ENCODE measurements around the gene TSSK2. TPM values are rescaled to one million over a fixed set of nuclear protein-coding genes. Genes with fewer than 3 reads are reported as not detected.
"Not testable (repeated sequence)": the region's sequence is repeated elsewhere in the genome, so short reads cannot be mapped to it uniquely, and the experiment has no call there.

The TSSK2 gene
- not detected for total RNA-seq

- no peak for DNase-seq (ENCODE audit: low read depth in 2 of 3, low spot score in 2 of 3)
Observed at GRCh38 chr22:19130959-19131684, at the start of gene TSSK2. Gene TSSK2, plus strand, starts transcription at chr22:19131308. Its CDS starts 92 bp downstream, at chr22:19131400.

- no peak for DNase-seq (ENCODE audit: low read depth in 2 of 3, low spot score in 2 of 3)
Observed at GRCh38 chr22:19081351-19081750, 49.8 kb upstream of the TSSK2 start.

DNA sequence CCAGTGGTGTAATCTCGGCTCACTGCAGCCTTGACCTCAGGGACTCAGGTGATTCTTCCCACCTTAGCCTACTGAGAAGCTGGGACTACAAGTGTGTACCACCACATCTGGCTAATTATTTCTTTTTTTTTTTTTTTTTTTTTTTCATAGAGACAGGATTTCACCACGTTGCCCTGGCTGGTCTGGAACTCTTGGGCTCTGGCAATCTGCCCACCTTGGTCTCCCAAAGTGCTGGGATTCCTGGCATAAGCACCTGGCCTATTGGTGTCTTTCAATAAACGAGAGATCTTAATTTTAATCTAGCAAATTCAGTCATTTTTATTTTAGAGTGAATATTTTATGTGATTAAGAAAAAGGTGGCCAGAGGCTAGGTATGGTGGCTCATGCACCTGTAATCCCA is 49.0 kb upstream of the TSSK2 start:
- no peak for DNase-seq (ENCODE audit: low read depth in 2 of 3, low spot score in 2 of 3)

DNA sequence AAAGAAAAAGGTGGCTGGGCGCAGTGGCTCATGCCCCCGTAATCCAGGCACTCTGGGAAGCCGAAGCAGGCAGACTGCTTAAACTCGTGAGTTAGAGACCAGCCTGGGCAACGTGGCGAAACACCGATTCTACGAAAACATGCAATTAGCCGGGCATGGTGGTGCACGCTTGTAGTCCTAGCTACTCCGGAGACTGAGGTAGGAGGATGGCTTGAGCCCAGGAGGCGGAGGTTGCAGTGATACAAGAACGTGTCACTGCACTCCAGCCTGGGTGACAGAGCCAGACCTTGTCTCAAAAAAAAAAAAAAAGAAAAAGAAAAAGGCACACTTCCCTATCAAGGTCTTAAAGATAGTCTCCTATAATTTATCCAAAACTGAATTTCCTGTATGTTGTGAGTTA is 48.3 kb upstream of the TSSK2 start:
- no peak for DNase-seq (ENCODE audit: low read depth in 2 of 3, low spot score in 2 of 3)

DNA sequence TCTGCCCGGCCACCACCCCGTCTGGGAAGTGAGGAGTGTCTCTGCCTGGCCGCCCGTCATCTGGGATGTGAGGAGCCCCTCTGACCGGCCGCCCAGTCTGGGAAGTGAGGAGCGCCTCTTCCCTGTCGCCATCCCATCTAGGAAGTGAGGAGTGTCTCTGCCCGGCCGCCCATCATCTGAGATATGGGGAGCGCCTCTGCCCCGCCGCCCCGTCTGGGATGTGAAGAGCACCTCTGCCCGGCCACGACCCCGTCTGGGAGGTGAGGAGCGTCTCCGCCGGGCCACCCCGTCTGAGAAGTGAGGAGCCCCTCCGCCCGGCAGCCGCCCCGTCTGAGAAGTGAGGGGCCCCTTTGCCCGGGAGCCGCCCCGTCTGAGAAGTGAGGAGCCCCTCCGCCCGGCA is 47.0 kb upstream of the TSSK2 start:
- DNase-seq (ENCODE audit: low read depth in 2 of 3, low spot score in 2 of 3): not testable (repeated sequence)

DNA sequence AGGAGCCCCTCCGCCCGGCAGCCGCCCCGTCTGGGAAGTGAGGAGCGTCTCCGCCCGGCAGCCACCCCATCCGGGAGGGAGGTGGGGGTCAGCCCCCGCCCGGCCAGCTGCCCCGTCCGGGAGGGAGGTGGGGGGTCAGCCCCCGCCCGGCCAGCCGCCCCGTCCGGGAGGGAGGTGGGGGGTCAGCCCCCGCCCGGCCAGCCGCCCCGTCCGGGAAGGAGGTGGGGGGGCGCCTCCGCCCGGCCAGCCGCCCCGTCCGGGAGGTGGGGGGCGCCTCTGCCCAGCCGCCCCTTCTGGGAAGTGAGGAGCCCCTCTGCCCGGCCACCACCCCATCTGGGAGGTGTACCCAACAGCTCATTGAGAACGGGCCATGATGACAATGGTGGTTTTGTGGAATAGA is 46.5 kb upstream of the TSSK2 start:
- DNase-seq (ENCODE audit: low read depth in 2 of 3, low spot score in 2 of 3): not testable (repeated sequence)

DNA sequence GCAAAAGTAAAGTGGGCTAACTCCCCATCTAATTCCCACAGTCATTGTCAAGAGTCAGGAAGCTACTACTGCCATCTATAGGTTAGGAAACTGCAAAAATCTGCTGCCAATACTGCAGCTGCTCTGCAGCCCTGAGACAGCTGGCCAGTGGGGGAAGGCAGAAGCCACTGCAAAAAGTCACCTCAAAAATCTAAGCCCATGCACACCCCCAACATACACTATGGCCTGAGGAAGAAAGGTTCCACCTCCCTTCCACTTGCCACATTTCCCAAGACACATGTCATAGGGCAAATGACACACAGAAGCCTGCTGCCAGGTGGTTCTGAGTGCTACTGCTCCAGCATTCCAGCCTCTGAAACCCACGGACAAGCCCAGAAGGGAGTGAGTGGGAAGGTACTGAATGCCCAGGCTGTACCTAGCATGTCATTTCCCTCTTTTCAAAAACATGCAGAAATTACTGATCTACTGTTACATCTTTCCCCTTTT is 45.8 kb upstream of the TSSK2 start:
- peak in 2 of 3 donors; percentile 20 to 25 for DNase-seq (ENCODE audit: low read depth in 2 of 3, low spot score in 2 of 3)

DNA sequence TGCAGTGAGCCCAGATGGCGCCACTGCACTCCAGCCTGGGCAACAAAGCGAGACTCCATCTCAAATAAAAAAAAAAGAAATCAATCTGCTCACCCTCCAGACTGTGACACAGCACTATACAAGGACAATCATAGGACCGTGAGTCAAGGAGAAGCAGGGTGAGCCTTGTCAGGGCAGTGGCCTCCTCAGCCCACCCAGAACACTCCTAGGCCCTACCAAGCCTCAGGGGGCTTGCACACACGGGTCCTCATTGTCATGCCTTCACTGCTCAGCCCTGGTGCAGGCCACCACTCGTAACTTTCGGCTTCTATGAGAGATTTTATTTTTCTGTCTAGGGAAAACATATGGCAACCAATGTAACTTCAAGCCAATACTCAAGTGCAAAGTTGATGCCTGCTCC is 44.7 kb upstream of the TSSK2 start:
- DNase-seq (ENCODE audit: low read depth in 2 of 3, low spot score in 2 of 3): no peak

- no peak for DNase-seq (ENCODE audit: low read depth in 2 of 3, low spot score in 2 of 3)
Observed at GRCh38 chr22:19086896-19087295, 44.2 kb upstream of the TSSK2 start.

DNA sequence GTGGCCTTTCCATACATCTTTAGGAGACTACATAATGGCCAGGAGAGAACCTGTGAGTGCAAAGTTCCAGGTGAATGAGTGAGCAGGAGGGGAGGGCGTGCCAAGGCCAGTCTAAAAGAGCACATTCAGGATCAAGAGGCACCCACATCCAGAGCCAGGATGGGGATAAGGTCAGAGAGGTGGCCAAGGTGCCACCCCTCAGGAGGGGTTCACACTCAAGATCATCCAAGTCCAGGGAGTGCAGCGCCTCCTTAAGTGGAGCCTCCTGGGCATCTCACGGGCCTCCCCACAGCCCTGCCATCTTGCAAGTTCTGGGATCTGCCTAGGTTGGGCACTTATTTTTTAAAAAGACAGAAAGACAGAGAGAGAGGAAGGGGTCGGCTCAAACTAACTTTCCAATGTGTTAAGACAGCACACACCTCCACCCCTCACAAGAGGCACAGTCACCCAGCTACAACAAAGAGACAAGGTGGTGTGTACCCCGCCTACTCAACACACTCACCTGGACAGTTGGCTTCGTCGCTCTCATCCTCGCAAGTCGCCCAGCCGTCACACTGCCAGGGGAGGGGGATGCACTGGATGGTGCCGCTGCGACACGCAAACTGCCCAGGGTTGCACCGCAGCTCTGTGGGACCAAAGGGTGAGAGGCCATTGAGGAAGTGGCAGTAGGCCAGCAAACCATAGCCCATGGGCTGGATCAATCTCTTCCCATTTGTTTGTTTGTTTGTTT is 42.1 kb upstream of the TSSK2 start:
- DNase-seq (ENCODE audit: low read depth in 2 of 3, low spot score in 2 of 3): no peak

- DNase-seq (ENCODE audit: low read depth in 2 of 3, low spot score in 2 of 3): no peak
Observed at GRCh38 chr22:19090183-19090582, 40.9 kb upstream of the TSSK2 start.

DNA sequence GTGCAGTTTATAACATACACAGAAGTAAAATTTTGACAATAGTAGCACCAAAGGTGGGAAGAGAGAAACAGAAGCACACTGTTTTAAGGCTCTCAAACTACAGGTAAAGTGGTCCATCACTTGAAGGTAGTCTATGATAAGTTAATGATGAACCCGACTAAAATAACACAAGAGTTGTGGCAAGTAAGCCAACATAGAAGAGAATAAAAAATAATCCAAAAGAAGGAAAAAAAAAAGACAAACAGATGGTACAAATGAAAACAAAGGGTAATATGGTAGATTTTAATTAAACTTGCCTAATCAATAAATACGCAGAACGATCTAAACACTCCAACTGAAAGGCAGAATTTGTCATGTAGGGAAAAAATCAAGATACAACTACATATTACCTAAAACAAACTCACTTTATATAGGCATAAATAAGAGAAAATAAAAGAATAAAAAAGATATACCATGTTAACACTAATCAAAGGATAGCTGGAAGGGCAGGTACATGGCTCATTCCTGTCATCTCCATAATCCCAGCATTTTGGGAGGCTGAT is 40.5 kb upstream of the TSSK2 start:
- DNase-seq (ENCODE audit: low read depth in 2 of 3, low spot score in 2 of 3): no peak

DNA sequence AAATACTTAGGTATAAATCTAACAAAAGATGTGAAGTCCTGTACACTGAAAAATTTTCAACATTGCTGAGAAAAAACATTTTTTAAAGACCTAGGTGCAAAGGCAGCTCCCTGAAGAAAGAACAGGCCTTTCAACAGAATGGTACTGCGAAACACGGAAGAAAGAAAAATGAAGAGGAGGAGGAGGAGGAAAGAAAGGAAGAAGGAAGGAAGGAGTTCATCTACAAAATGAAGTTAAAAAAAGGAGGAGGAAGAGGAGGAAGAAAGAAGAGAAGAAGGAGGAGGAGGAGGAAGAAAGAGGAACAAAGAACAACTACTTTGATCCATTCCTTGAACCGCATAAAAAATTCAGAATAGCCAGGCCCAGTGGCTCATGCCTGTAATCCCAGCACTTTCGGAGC is 38.4 kb upstream of the TSSK2 start:
- DNase-seq (ENCODE audit: low read depth in 2 of 3, low spot score in 2 of 3): no peak

DNA sequence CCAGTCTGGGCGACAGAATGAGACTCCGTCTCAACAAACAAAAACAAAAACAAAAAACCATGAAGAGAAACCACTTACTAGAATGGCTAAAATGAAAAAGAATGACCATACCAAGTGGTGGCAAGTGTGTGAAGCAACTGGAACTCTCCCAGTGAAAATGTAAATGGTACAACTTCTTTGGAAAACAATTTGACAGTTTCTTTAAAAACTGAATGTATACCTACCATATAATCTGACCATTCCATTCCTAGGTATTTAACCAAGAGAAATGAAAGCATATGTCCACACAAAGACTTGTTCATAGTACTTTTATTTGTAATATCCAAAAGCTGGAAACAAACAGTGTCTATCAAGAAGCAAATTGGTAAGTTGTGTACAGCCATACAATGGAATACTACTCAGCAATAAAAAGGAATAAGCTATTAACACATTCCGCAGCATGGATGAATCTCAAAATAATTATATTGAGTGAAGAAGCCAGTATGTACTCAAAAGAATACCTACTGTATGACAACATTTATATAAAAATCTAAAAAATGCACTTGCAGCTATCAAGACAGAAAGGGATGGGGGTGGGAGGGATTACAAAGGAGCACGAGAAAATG is 36.6 kb upstream of the TSSK2 start:
- DNase-seq (ENCODE audit: low read depth in 2 of 3, low spot score in 2 of 3): no peak

DNA sequence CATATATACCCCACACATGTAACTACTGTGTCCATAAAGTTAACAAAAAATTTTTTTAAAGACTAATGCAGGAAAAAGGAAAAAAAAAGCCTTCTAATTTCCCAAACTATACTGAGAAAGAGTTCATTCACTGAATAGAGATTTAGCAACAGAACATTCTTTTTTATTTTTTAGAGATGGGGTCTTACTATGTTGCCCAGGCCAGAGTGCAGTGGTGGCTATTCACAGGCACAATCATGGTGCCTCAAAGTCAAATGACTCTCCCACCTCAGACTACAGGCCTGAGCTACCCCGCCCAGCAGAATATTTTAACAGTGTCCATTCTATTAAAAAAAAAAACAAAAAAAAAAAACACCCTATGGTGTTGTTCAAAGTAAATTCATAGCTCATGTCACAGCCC is 34.6 kb upstream of the TSSK2 start:
- DNase-seq (ENCODE audit: low read depth in 2 of 3, low spot score in 2 of 3): no peak

- DNase-seq (ENCODE audit: low read depth in 2 of 3, low spot score in 2 of 3): no peak
Observed at GRCh38 chr22:19097518-19097917, 33.6 kb upstream of the TSSK2 start.

GRCh38 chr22:19098157-19098556 is 33.0 kb upstream of the TSSK2 start:
- no peak for DNase-seq (ENCODE audit: low read depth in 2 of 3, low spot score in 2 of 3)

DNA sequence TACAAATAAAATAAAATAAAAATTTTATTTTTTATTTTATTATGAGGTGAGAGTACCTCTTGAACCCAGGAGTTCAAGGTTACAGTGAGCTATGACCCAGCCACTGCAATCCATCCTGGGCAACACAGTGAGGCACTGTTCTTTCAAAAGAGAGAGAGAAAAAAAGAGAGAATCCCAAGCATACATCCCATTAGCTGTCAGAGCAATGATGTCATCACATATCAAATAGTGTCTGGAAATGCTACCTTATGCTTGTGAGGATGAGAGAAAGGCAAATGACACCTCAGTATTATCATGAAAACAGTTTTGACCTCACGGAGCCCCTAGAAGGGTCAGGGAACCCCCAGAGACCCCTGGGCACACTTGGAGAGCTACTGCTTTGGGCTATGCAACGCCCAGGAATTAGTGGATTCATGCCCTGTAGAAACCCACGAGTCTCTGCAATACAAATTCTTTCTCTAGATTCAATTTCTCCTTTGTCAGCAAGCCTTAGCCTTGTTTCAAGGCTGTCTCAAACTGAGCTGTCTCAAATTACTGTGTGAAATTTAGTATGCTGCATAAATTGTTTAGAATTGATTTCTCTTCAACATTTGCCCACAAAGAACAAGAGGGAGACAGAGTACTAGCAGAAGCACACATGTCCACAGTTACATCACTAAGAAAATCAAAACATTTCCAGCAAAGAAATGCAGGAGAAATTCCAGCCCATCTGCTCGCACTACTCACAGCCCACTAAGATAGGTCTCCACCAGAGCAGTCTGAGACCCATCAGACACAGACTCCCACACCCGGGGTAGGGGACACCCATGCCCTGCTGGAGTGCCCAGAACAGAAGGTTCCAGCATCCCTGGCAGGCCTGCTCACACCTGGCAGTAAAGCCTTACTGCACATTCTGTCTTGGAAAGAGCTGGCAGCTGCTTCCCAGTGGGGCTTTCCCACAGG is 27.0 kb upstream of the TSSK2 start:
- no peak for DNase-seq (ENCODE audit: low read depth in 2 of 3, low spot score in 2 of 3)

GRCh38 chr22:19105456-19105855 is 25.7 kb upstream of the TSSK2 start:
- DNase-seq (ENCODE audit: low read depth in 2 of 3, low spot score in 2 of 3): no peak
